A549 (cell line): Measurements from ENCODE around the gene DRC3. TPM values are rescaled to one million over a fixed set of nuclear protein-coding genes. Genes with fewer than 3 reads are reported as not detected.
"Not testable (repeated sequence)": the region's sequence is repeated elsewhere in the genome, so short reads cannot be mapped to it uniquely, and the experiment has no call there.

Source experiments
- ATAC-seq, 2 experiments: fragments of 200-7000 bp in 1 of 2; fragments of >200 bp in 1 of 2; cut with Nextera tagmentation in 1 of 2; cut with Tn5 transposase in 1 of 2; 3 replicates each; pipeline versions ENCODE4 v1.8.0 to v1.9.1; 2018 to 2020; ENCODE audit warnings: mild to moderate bottlenecking in 1 of 2, moderate library complexity in 1 of 2
- CTCF ChIA-PET: fragments of 300-600 bp; sonication (Branson Sonifier 250); formaldehyde crosslinking; extraction: SDS; loops from one replicate; lab custom pipeline; 2021; ENCODE audit warnings: antibody characterized with exemption, inconsistent platforms; lab: Yijun Ruan, JAX
- POLR2A ChIA-PET: fragments of 350-600 bp; formaldehyde crosslinking; extraction: SDS; loops from one replicate; lab custom pipeline; 2021; ENCODE audit warnings: antibody characterized with exemption, inconsistent platforms; lab: Yijun Ruan, JAX
- DNase-seq, 2 experiments: peaks; one replicate each; pipeline versions ENCODE4 v3.0.0 to v3.0.0-alpha.2; 2011 to 2016; ENCODE audit warnings: low read depth in 1 of 2, low spot score in 1 of 2
- FAIRE-seq: peaks from 2 replicates; lab custom pipeline; 2011; peaks lifted over from hg19 to GRCh38; lab: Jason Lieb, UNC
- H3K27ac ChIP-seq, 2 experiments: fragments of >200 bp; sonication (Bioruptor Twin); formaldehyde crosslinking; 3 replicates each; pipeline ENCODE4 v1.5.1; 2016 to 2017
- H3K4me1 ChIP-seq: fragments of >200 bp; sonication (Bioruptor Twin); formaldehyde crosslinking; 3 replicates; pipeline ENCODE4 v1.6.1; 2016
- H3K4me2 ChIP-seq: fragments of >200 bp; sonication (Bioruptor Twin); formaldehyde crosslinking; 3 replicates; pipeline ENCODE4 v1.6.1; 2016
- H3K4me3 ChIP-seq: fragments of >200 bp; sonication (Bioruptor Twin); formaldehyde crosslinking; 3 replicates; pipeline ENCODE4 v1.5.1; 2016
- H3K9me3 ChIP-seq: fragments of >200 bp; sonication (Bioruptor Twin); formaldehyde crosslinking; 3 replicates; pipeline ENCODE4 v1.6.1; 2016
- ATOH8 ChIP-seq: fragments of 250-450 bp; sonication (Bioruptor Pico); IDR thresholded peaks from 2 replicates; pipeline ENCODE4 v1.5.0; 2020; ENCODE audit warnings: low read depth, mild to moderate bottlenecking, moderate library complexity
- CHD2 ChIP-seq: fragments of 150-350 bp; IDR thresholded peaks from 2 replicates; pipeline ENCODE4 v1.6.1; 2014; ENCODE audit warnings: low read length; ENCODE audit not compliant: partially characterized antibody
- CHD4 ChIP-seq: fragments of 200-600 bp; sonication (generic); IDR thresholded peaks from 2 replicates; pipeline ENCODE4 v1.6.1; 2016; ENCODE audit warnings: antibody characterized with exemption, mild to moderate bottlenecking, borderline replicate concordance
- EHMT2 ChIP-seq: fragments of 200-600 bp; sonication (generic); IDR thresholded peaks from 2 replicates; pipeline ENCODE4 v1.6.1; 2016; ENCODE audit warnings: antibody characterized with exemption, low read depth, mild to moderate bottlenecking, moderate library complexity
- ELK1 ChIP-seq: fragments of 150-350 bp; IDR thresholded peaks from 2 replicates; pipeline ENCODE4 v1.6.1; 2014; ENCODE audit warnings: low read depth, mild to moderate bottlenecking, low read length
- EP300 ChIP-seq, 2 experiments: fragments of >200 bp; sonication (Bioruptor Twin); formaldehyde crosslinking; IDR thresholded peaks; 2 replicates in 1 of 2; 3 replicates in 1 of 2; pipeline ENCODE4 v1.6.1; 2016 to 2017
- GATA3 ChIP-seq: IDR thresholded peaks from 2 replicates; pipeline ENCODE4 v1.6.1; 2012; ENCODE audit warnings: borderline replicate concordance
- HMGXB4 ChIP-seq: fragments of 250-450 bp; sonication (Bioruptor Pico); IDR thresholded peaks from 2 replicates; pipeline ENCODE4 v1.5.0; 2021; ENCODE audit warnings: mild to moderate bottlenecking, moderate library complexity, borderline replicate concordance
- HOXB13 ChIP-seq: fragments of 250-450 bp; sonication (Bioruptor Pico); IDR thresholded peaks from 2 replicates; pipeline ENCODE4 v1.5.0; 2020; ENCODE audit warnings: low read depth, mild to moderate bottlenecking, moderate library complexity
- KDM1A ChIP-seq: fragments of 200-600 bp; sonication (generic); IDR thresholded peaks from 2 replicates; pipeline ENCODE4 v1.6.1; 2016; ENCODE audit warnings: low read depth, mild to moderate bottlenecking
- MAX ChIP-seq: IDR thresholded peaks from 2 replicates; pipeline ENCODE4 v1.6.1; 2012
- MAZ ChIP-seq: fragments of 150-350 bp; IDR thresholded peaks from 2 replicates; pipeline ENCODE4 v1.6.1; 2014; ENCODE audit warnings: antibody characterized with exemption, low read depth, low read length, borderline replicate concordance
- MYC ChIP-seq: IDR thresholded peaks from 2 replicates; pipeline ENCODE4 v1.6.1; 2012; ENCODE audit warnings: mild to moderate bottlenecking, inconsistent platforms, low read length, improper control_type of control experiment, borderline replicate concordance
- NFE2L2 ChIP-seq: fragments of 150-350 bp; conservative IDR thresholded peaks from 2 replicates; pipeline ENCODE4 v1.6.1; 2014; ENCODE audit warnings: low read length
- PHF8 ChIP-seq: fragments of 200-600 bp; sonication (generic); IDR thresholded peaks from 2 replicates; pipeline ENCODE4 v1.6.1; 2016; ENCODE audit warnings: low read depth, mild to moderate bottlenecking, antibody characterized with exemption, moderate library complexity, borderline replicate concordance
- SREBF2 ChIP-seq: fragments of 450-650 bp; IDR thresholded peaks from 2 replicates; pipeline ENCODE4 v1.6.1; 2014; ENCODE audit warnings: mild to moderate bottlenecking, moderate library complexity
- TFCP2L1 ChIP-seq: fragments of 250-450 bp; sonication (Bioruptor Pico); IDR thresholded peaks from 2 replicates; pipeline ENCODE4 v1.5.0; 2021; ENCODE audit warnings: mild to moderate bottlenecking
- ZC3H11A ChIP-seq: fragments of 450-650 bp; IDR thresholded peaks from 2 replicates; pipeline ENCODE4 v1.6.1; 2014; ENCODE audit warnings: antibody characterized with exemption, mild to moderate bottlenecking
- ZNF302 ChIP-seq: fragments of 250-450 bp; sonication (Bioruptor Pico); IDR thresholded peaks from 2 replicates; pipeline ENCODE4 v1.9.0; 2021; ENCODE audit warnings: inconsistent platforms, mild to moderate bottlenecking, moderate library complexity
- WGBS: methylation state at CpG from one replicate; pipeline ENCODE4 v1.1.6; 2017; ENCODE audit errors: missing lambda C conversion rate; 5-methylcytosine and 5-hydroxymethylcytosine counted together
- polyA plus RNA-seq, 4 experiments: library from polyadenylated mRNA; depleted of rRNA in 3 of 4; stranded (reverse); fragments of >200 nt; fragmentation: RNase III in 1 of 4; extraction: RNeasy Plus Mini Kit Qiagen cat#74134 plus additional on column Dnase treatment in 1 of 4; gene quantifications; 2 replicates in 3 of 4; 3 replicates in 1 of 4; pipeline ENCODE4 v1.2.3, GENCODE V29; 2011 to 2017

The DRC3 gene
- polyA plus RNA-seq, 2 of the 4 experiments (the other 2 are of a cell fraction) = 2.9 to 3.1 TPM

GRCh38 chr17:17938388-17939107 is 34.1 kb upstream of the DRC3 start:
- H3K27ac ChIP-seq = no peak overlapping the region; a peak in 1 of 6 replicates
- no peak overlapping the region for H3K4me3 ChIP-seq
- no peak for TF ChIP-seq HOXB13
- no peak for TF ChIP-seq HMGXB4 (CRISPR knock-in tag)
- no peak for TF ChIP-seq MYC
- TF ChIP-seq EHMT2 = no peak
- no peak for TF ChIP-seq GATA3
- no peak for TF ChIP-seq MAZ
- no peak for TF ChIP-seq ZC3H11A
- TF ChIP-seq MAX = no peak
- no peak for TF ChIP-seq CHD2
- no peak for TF ChIP-seq PHF8
- TF ChIP-seq TFCP2L1 (CRISPR knock-in tag) = no peak
- no peak for TF ChIP-seq KDM1A
- no peak for TF ChIP-seq NFE2L2
- no peak for TF ChIP-seq CHD4
- TF ChIP-seq ZNF302 (CRISPR knock-in tag) = no peak
- TF ChIP-seq SREBF2 = no peak
- no peak for TF ChIP-seq ELK1
- no peak for TF ChIP-seq ATOH8 (CRISPR knock-in tag)
- TF ChIP-seq EP300 (IDR thresholded peaks at IDR 0.05) = no peak
- WGBS = 92% methylated on average over 8 of the region's 8 CpGs
- FAIRE-seq (no peak), ATAC-seq (no peak), DNase-seq (no peak)
- POLR2A ChIA-PET = interaction anchor here (0.7 kb wide), 1 partner anchor 104 kb away, joined by 5 read pairs; no protein-coding TSS in a partner anchor
- CTCF ChIA-PET = interaction anchor here (0.7 to 2.4 kb wide), 6 partner anchors 8 to 95 kb away, joined by 3 to 7 read pairs (median 5); no protein-coding TSS in a partner anchor
- H3K4me1 ChIP-seq = peaks cover 64% of the 10 kb centered on the region
- no peak overlapping the region for H3K4me2 ChIP-seq
- no peaks in the 10 kb centered on the region for H3K9me3 ChIP-seq

DNA sequence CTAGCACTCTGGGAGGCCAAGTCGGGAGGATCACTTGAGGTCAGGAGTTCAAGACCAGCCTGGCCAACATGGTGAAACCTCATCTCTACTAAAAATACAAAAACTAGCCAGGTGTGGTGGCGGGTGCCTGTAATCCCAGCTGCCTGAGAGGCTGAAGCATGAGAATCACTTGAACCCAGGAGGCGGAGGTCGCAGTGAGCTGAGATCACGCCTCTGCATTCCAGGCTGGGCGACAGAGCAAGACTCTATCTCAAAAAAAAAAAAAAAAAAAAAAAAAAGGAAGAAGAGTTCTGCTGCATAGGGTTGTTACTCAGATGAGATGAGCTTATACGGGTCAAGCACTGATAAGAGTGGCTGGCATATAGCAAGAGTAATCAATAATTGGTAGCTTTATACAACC is 32.7 kb upstream of the DRC3 start:
- H3K9me3 ChIP-seq, H3K27ac ChIP-seq, POLR2A ChIA-PET, H3K4me2 ChIP-seq, ATAC-seq, H3K4me3 ChIP-seq, DNase-seq, FAIRE-seq: not testable (repeated sequence)
- H3K4me1 ChIP-seq = peaks cover 64% of the 10 kb centered on the region
- CTCF ChIA-PET = interaction anchor here (0.6 to 2.7 kb wide), 6 partner anchors 8 to 1275 kb away, joined by 3 to 14 read pairs (median 4); partner anchors contain the start of genes DRC3 and TOM1L2
- 94% methylated on average over 7 of the region's 7 CpGs for WGBS
